ENCODE measurements around the gene FBXO10.
"Not testable (repeated sequence)": the region's sequence is repeated elsewhere in the genome, so short reads cannot be mapped to it uniquely, and the experiment has no call there.

The FBXO10 gene, protein sequence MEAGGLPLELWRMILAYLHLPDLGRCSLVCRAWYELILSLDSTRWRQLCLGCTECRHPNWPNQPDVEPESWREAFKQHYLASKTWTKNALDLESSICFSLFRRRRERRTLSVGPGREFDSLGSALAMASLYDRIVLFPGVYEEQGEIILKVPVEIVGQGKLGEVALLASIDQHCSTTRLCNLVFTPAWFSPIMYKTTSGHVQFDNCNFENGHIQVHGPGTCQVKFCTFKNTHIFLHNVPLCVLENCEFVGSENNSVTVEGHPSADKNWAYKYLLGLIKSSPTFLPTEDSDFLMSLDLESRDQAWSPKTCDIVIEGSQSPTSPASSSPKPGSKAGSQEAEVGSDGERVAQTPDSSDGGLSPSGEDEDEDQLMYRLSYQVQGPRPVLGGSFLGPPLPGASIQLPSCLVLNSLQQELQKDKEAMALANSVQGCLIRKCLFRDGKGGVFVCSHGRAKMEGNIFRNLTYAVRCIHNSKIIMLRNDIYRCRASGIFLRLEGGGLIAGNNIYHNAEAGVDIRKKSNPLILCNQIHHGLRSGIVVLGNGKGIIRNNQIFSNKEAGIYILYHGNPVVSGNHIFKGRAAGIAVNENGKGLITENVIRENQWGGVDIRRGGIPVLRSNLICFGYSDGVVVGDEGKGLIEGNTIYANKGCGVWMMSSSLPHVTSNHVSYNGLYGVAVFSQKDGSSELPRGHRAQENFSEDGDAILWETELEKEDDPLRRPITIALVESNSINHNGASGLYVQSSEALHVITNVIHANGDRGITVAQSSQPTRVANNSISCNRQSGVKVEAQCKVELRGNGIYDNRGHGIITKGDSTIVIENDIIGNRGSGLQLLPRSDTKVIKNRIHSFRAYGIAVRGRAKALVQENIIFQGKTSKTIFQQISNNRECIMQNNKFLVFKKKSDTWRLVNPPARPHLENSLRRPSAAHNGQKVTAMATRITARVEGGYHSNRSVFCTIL

DNA sequence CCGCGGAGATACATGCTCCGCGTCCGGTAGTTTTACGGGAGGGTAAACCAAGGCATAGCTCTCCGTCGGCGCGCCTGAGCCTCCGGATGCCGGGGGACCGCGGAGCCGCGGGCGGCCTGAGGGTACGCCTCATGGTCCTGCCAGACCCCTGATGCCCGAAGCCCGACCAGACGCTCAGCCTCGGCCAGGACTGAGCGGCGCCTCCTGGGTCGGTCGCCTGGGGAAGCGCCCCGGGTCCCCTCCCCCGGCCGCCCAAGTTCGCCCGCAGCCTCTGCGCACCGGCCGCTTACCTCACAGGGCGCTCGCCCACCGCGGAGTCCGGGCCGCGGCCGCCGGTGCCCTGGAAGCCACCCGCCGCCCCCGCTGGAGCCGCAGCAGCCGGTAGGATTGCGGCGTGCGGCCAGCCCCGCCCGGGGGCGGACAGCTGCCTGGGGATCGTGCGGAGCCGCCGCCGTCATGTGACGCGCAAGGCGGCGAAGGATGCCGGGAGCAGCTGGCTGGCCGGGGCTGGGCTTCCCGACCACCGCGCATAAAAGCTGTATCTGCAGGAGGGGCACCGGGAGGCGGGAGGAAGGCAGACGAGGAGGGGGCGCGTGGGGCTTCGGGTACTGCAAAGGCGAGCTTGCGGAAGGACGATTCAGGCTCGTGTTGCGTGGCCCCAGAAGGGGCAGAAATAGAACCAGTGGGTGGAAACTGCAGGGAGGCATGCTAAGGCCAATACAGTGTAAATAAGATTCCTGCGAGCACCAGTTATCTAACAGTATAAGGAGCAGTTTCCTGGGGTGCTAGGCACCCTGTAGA, at the start of gene FBXO10:
TSS of gene FBXO10 (minus strand) at position 460 of the 801 bp plus-strand sequence. CDS start 34,612 bp downstream, outside the sequence.
- peak in 13 of 14 donors; percentile 21 to 81 (median 58) for DNase-seq

DNA sequence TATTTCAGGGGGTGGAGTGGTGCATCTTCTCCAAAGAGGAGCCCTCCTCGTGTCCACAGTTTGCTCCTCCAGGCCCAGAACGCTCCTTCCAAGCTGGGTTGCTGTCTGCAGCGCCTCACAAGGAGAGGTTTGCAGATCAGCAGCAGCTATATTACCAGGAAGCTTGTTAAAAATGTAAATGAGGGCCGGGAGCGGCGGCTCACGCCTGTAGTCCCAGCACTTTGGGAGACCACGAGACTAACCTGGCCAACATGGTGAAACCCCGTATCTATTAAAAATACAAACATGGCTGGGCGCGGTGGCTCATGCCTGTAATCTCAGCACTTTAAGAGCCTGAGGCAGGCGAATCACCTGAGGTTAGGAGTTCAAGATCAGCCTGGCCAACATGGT, 49.6 kb upstream of the FBXO10 start:
- no peak for DNase-seq

DNA sequence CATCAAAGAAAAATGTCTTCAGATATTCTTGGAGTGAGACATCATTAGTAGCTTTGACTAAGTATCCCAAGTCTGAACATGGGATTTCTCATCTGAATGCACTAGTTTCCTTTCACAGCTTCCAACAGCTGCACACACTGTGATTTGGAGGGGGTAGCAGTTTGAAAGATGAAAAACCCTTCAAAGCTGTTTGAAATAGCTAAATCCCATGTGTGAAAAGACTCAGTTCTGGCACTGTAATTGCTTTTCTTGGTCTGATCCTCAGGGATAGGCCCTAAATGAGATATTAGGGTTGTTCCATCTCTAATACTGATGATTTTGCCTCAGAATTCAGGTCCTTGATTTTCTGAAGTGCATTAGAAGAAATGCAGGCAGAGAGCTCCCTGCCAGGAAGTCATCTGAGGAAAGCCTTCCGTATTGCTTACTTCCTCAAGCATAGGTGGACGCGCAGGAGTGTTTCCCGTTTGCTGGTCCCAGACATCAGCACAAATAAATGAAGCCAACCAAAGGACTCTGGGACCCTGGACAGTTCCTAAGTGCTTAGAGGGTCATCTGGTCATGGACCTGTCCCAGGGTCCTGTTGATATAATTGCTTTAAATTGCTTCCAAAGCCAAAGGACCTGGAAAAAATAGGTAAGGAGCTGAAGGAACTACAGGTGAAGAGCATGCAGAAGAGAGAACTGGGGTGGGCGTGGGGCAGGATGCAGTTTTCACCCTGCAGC, 49.0 kb upstream of the FBXO10 start:
- no peak for DNase-seq

DNA sequence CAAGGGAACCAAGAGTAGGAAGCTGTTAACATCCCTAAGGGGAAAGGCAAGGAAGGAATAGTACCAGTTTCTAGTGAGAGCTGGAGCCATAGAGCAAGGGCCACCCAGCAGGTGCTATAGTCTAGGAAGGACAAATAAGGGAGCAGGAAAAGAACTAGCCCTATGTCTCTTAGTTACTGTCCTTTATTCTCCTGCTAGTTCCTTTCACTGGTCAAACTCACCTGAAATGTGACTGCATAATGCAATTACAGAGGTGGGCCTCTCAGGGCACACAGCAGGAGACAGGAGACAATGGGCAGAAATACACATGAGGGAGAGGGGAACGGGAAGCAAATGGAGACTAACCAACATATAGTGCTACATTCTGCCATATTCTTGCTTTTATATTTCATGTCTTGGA, 47.9 kb upstream of the FBXO10 start:
- DNase-seq, result no peak

DNA sequence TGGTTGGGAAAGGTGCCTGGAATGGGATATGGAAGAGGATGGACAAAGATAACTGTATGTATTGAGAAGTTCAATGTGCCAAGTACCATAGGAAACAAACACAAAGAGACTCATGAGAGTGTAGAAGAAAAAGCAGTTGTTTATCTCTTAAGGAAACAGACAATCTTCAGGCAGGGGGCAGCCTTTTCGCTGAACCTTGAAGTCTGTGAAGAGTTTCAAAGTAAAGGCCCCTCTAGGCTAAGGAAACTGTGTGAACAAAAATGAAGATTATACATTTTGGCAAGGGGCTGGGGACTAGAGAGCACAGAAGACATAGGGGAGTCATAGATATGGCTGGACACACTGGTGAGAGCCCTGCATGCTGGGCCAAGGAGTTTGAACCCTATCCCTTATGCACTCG, 47.1 kb upstream of the FBXO10 start:
- DNase-seq, result no peak

DNA sequence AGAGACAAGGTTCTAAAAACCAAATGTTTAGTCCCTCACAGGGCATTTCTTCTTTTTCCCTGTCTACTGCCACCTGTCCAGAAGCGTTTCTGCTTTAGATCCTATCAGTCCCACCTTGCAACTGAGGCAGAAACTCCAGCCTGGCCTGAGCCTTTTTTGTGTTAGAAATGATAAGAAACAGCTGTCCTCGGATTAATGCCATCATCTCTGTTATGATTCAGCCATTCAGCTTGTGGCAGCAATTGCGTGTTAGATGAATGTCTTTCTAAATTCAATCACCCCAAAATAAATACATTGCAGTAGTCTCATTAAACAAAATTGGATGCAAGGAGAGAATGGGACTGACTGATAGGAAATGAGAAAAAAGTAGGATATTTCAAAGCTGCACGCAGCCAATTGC, 46.3 kb upstream of the FBXO10 start:
- DNase-seq, result no peak

DNA sequence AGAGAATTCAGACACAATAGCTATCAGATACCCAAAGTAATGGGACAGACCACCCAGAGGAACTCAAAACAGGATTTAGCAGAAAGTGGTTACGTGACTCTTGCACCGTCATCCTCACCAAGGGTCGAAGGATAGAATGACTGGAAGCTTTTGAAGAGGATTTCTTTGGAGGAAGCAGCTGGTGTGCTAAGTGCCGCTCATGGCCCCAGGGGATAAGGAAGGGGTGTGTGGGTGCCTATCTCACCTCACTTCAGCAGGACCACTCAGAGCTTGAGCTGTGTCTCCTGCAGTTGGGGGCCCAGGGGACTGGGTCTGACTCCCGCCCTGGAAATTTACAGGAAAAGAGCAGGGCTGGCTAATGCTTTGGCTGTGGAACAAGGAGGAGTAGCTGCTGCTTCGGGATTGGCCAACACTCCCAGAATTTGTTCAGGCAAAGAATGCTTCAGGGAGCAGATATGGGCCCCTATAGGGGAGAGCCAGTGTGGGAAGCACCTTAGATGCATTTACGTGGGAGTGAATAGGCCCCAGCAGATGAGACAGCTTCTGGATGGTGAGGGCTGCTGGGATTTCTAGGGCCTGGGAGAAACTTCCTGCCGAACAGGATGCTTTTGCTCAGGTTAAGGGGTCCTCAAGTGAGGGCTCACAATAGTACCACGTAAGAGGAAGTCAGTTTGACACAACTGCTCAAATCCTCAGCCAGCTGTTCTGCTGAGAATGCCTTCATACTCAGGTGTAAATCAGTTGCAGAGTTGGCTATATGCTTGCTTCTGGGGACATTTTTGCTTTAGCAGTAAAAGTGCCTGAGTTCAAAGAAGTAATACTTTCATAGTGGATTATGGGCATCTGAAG, 45.3 kb upstream of the FBXO10 start:
- no peak for DNase-seq

DNA sequence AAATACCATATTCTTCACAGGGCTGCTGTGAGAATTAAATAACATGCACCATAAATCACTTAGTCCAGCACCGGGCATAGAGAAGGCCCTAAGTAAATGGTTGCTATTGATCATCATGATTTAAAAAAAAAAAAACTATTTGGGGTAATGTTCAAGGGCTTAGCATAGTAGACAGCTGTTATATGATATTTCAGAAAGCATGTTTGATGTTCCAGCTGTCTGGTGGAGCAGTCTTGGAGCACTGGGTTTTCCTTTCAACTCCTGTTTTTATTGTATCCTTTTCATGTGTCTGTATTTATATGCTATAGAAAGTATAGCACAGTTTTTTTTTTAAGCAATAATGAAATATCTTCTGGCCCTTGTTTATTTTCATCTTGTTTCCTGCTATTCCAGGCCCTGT, 44.2 kb upstream of the FBXO10 start:
- DNase-seq, result no peak

DNA sequence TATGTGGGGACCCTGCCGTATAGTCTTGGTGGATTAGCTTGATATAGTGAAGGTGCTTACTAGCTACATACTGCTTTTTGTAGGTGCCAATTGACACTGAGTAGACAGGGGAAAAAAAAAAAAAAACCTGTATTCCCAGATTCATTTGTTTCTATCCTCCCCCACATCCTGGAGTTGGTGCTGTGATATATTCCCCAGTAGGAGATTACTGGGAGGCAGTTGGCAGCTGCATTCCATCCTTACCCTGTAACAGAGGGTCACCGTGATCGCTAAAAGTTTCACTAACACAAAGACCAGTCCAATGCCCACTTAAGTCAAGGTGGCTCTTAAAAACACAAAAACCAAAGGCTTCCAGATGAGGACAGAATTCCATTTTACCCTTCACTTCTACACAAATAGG, 43.6 kb upstream of the FBXO10 start:
- DNase-seq, result no peak

DNA sequence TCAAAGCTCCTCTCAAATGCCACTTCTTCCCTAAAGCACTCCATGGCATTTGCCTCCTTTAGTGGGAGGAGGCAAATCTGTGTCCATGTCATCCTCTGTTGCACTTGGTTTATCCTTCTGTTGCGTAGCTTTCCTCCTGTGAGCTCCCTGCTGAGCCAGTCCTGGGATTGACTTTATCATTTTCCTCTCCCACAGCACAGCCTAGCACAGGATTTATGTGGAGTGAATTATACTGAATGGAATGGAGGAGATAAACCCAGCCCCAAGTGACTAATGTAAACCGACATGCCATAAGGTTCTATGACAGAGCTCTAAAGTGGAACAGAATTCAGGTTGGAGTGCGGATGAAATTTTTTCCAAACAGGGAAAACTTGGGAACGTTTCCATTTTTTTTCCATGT, 42.6 kb upstream of the FBXO10 start:
- no peak for DNase-seq

DNA sequence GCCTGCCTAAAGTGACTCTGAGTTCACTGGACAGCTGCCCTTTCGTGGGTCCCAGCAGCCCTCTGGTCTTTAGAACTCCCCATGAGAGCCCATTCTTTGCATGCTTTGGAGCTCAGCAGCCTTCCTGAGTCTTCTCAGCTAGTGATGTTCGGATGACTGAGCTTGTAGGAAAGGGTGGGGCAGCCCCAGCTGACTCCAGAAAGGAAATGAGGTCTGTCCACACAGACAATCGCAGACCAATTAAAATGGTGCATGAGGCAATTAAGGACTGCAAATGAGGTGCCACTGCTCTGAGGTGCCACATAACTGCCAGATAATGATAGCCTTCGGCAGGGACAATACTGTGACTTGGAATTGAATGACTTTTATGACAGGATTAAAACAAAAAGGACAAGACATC, 41.7 kb upstream of the FBXO10 start:
- DNase-seq, result no peak

DNA sequence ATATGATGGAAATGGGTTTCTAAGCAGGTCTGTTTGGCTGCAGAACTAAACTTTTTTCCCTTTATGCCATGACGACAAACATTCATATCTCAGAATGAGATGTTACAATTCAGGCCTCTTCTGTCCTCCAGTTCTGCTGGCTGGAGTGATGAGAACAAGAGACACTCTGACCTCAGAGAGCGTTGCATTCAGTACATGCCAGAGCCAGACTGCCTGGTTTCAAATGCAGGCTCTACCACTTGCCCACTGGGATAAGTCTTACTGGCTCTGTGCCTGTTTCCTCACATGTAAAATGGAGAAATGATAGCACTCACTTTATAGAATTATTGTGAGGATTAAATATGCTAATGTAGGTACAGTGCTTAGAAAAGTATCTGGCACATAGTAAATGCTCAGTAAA, 41.0 kb upstream of the FBXO10 start:
- DNase-seq, result no peak

DNA sequence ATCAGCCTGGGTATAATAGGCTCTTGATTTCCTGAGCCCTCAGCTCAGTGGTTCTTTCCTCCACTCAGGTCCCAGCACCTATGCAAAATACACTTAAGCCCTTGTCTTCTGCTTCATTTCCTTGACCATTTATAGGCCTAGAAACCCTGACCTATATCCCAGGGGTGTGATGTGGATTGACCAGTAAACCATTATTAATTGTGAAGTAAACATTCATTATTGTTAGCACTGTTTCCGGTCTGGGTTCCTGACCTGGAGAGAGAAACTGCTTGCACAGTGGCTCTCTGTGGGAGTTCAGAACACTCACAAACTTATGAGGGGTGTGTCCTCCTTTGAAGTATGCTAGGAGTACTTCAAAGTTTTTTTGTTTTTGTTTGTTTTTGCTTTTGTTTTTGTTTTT, 35.8 kb upstream of the FBXO10 start:
- DNase-seq, result no peak

DNA sequence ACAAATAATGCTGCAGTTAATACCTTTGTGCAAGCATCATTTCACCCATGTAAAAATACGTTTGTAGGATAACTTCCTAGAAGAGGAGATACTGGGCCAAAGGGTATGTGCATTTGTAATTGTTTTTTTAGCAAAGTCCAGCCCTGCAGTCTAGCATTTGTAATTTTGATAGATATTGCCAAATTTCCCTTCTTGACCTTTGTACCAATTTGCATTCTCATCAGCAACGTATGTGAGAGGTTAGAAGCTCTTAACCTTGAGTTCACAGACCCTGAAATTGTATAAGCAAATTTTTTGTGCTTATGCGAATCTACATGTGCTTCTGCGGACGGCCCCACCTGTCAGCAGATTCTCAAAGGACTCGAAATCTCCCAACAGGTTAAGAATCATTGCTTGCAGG, 34.8 kb upstream of the FBXO10 start:
- no peak for DNase-seq

DNA sequence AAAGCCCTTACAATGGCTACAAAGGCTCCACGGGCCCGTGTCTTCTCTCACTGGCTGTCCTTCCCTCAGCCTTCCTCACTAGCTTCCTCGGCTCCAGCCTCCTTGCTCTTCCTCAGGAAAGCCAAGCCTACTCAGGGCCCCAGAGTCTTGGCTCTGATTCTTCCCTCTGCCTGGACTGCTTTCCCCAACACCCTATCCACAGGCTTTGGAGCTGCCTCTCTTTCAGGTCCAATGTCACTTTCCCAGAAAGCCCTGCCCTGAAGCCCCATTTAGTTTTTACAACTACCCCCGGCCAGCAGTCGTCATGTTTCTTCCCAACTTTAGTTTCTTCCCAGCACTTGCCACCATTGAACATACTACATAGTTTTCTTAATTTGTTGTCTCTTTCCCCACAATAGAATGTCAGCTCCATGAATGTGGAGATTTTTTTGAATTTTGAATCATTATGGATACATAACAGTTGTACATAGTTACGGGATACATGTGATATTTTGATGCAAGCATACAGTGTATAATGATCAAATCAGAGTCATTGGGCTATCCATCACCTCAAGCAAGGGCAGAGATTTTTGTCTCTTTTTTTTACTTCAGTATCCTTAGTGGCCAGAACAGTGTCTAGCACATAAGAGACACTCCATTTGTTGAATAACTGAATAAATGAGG, 33.7 kb upstream of the FBXO10 start:
- no peak for DNase-seq

DNA sequence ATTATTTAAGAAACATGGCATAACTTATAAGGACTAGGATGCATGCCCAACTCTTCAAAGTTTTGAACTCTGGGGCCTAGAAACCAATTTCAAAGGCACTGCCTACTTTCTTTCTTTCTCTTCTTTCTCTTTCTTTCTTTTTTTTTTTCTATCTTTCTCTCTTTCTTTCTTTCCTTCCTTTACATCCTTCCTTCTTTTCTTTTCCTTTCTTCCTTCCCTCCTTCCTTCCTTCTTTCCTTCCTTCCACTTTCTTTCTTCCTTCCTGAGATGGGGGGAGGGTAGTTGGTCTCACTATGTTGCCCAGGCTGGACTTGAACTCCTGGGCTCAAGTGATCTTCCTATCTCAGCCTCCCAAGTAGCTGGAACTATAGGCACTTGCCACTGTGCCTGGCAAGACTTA, 32.1 kb upstream of the FBXO10 start:
- no peak for DNase-seq

DNA sequence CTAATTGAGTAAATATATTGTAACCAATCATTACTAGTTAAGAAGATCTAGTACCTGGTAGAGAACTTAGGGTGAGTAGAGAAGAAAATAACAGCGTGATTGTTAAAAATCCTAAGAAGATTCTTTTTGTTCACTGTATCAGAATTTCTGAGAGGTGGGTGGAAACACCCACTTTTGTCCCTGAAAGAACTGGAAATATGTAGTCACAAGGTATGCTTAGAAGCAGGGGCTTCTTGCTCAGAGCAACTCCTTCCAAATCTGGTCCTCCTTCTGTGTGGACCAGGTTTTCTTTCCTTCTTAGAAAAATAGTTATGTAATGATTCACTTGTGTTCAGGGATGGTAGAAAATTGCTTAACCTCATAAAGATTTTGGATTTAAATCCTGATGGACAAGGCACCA, 28.1 kb upstream of the FBXO10 start:
- DNase-seq, result no peak

DNA sequence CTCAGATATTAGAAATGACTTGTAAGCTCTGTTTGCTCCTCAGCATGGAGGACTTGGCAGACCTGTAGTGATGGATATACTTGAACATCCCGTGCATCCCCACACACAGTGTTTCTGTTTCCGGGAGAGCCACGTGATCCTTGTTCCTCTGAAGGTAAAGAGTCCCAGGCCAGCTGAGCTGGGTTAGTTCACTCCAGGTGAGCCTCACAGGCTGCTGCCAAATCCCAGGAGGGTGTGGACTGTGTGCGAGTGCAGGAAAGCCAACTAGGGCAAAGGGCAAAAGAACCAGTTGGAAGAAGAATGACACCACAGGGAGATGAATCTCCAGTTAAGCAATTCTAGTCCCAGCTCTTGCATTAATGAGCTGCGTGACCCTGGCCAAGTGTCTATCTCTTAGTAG, 26.6 kb upstream of the FBXO10 start:
- no peak for DNase-seq

DNA sequence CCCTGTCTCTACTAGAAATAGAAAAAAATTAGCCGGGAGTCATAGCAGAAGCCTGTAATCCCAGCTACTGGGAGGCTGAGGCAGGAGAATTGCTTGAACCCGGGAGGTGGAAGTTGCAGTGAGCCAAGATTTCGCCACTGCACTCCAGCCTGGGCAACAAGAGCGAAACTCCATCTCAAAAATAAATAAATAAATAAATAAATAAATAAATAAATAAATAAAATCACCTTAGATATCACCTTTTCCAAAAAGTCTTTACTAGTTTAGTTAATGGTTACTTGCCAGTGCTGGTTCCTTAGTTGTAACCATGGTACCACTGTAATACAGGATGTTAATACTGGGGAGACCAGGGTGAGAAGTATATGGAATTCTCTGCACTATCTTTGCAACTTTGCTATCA, 25.9 kb upstream of the FBXO10 start:
- not testable (repeated sequence) for DNase-seq

DNA sequence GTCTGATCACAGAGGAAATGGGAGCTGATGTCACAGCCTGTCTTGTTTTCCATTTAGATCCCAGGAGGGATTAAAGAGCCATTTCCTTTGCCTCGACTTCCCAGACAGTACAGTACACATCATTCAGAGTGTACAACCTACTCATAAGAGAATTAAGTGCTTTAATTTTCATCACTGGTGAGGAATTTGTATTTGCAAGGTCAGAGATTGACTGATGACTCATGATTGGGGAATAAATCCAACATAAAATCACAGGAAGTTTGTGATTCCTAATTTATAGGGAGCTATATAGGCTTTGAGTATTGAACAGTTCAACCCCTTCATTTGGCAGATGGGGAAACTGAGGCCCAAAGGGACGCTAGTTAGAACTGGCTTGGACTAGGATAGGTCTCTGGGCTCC, 20.3 kb upstream of the FBXO10 start:
- DNase-seq, result no peak

All from C1 segment of cervical spinal cord (tissue), 14 donors.